Body of pancreas (tissue), 4 donors: ENCODE results near the gene FOXF1. TPM values are rescaled to one million over a fixed set of nuclear protein-coding genes. Genes with fewer than 3 reads are reported as not detected.

Experiments
- ATAC-seq: fragments of 150-250 bp; one replicate; pipeline ENCODE4 v1.9.1; 2016
- DNase-seq, 4 donors: peaks; one replicate each; pipeline ENCODE4 v3.0.0-alpha.2; 2019
- H3K27ac ChIP-seq, 4 donors: fragments of 200-600 bp; sonication (generic); 1 replicate in 3 of 4; 2 replicates in 1 of 4; pipeline versions ENCODE4 v1.5.1 to v1.6.1; 2016 to 2019; ENCODE audit warnings: mild to moderate bottlenecking in 1 of 4, mixed read lengths in 1 of 4, moderate library complexity in 1 of 4
- H3K27me3 ChIP-seq, 2 donors: fragments of 200-600 bp; sonication (generic); one replicate each; pipeline ENCODE4 v1.6.0; 2016; ENCODE audit warnings: mild to moderate bottlenecking in 1 of 2
- H3K36me3 ChIP-seq, 2 donors: fragments of 200-600 bp; sonication (generic); replicated peaks in 1 of 2; 2 replicates each; pipeline ENCODE4 v1.5.1; 2016; ENCODE audit warnings: low read depth in 2 of 2; ENCODE audit not compliant: insufficient read depth in 1 of 2
- H3K4me1 ChIP-seq: fragments of 200-600 bp; sonication (generic); one replicate; pipeline ENCODE4 v1.6.0; 2016
- H3K4me3 ChIP-seq, 2 donors: fragments of 200-600 bp; sonication (generic); 1 replicate in 1 of 2; 2 replicates in 1 of 2; pipeline ENCODE4 v1.5.1; 2016 to 2019
- H3K9me3 ChIP-seq, 3 donors: fragments of 200-600 bp; sonication (generic); 1 replicate in 2 of 3; 2 replicates in 1 of 3; pipeline ENCODE4 v1.5.1; 2016
- POLR2A ChIP-seq, 3 donors: fragments of 450-650 bp; IDR thresholded peaks; one replicate each; pipeline ENCODE4 v1.6.1; 2016; ENCODE audit warnings: antibody characterized with exemption in 3 of 3, mild to moderate bottlenecking in 2 of 3
- WGBS, 2 donors: methylation state at CpG; one replicate each; pipeline ENCODE4 v1.1.5; 2017; 5-methylcytosine and 5-hydroxymethylcytosine counted together
- intact Hi-C: fragments of 100-400 bp; cut with DNase I; formaldehyde crosslinking; loops from one replicate; pipeline ENCODE4 v1.15.1; 2023
- total RNA-seq, 2 donors: library from RNA; depleted of rRNA; stranded (reverse); fragments of >200 nt; gene quantifications; one replicate each; pipeline ENCODE4 v1.1.0, GENCODE V29; 2016
- TF ChIP-seq, protein P1 (sequence below), 7 experiments: fragments of 450-650 bp in 4 of 7; fragments of 200-600 bp in 3 of 7; sonication (generic) in 3 of 7; IDR thresholded peaks; one replicate each; pipeline ENCODE4 v1.5.1; 2016 to 2019; ENCODE audit warnings: antibody characterized with exemption in 7 of 7

Gene FOXF1
- total RNA-seq, 2 donors from 2014 or later = 0.52 to 7.3 TPM

DNA sequence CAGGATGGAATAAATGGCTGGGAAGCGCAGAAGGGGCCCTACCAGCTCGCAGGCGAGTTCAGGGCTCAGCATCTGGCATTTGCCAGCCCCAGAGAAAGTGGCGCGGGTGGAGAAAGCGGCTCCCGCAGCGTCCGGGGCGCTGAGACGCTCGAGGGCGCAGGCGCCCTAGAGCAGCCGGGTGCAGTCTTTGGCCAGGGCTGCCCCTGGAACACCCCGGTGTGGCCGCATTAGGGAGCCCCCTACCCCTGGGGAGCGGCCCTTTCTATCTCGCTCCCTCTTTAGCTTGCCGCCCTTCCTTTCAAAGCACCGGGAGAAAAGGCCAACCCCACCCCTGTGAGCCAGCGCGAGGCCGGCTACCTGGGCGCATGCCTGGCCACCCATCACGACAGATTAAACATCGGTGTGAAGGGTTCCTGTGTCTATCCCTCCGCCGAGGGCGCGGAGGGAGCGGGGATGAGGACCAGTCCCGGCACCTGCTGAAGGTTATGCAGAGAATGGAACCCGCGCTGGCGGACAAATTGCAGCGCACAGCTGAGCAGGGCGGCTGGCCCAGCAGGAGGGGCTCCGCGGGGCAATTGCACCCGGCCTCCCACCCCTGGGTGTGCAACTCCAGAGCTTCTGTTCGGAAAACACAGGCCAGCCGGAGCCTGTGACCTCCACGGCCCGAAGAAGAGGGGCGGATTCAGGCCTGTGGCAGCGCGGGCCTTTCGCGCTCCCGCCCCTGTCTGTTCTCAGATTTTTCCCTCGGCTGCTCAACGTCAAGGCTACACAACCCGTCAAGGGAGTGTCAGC is 15.6 kb upstream of the FOXF1 start:
- no peaks in the 10 kb centered on the region for H3K36me3 ChIP-seq
- H3K27ac ChIP-seq = no peak overlapping the region
- no peak overlapping the region for H3K4me3 ChIP-seq
- H3K4me1 ChIP-seq = peaks cover 12% of the 10 kb centered on the region
- no peak for TF ChIP-seq POLR2A (IDR thresholded peaks at IDR 0.05)
- TF ChIP-seq, protein P1, sequence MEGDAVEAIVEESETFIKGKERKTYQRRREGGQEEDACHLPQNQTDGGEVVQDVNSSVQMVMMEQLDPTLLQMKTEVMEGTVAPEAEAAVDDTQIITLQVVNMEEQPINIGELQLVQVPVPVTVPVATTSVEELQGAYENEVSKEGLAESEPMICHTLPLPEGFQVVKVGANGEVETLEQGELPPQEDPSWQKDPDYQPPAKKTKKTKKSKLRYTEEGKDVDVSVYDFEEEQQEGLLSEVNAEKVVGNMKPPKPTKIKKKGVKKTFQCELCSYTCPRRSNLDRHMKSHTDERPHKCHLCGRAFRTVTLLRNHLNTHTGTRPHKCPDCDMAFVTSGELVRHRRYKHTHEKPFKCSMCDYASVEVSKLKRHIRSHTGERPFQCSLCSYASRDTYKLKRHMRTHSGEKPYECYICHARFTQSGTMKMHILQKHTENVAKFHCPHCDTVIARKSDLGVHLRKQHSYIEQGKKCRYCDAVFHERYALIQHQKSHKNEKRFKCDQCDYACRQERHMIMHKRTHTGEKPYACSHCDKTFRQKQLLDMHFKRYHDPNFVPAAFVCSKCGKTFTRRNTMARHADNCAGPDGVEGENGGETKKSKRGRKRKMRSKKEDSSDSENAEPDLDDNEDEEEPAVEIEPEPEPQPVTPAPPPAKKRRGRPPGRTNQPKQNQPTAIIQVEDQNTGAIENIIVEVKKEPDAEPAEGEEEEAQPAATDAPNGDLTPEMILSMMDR (IDR thresholded peaks at IDR 0.05) = no peak
- peaks cover 0 to 25% of the 10 kb centered on the region in 2 donors for H3K27me3 ChIP-seq
- DNase-seq (no peak), ATAC-seq (no peak)
- H3K9me3 ChIP-seq = no peaks in the 10 kb centered on the region
- WGBS, 2 donors = 5 to 6% methylated on average over 15 to 54 of the region's 54 CpGs
- intact Hi-C loops = no loop called here

DNA sequence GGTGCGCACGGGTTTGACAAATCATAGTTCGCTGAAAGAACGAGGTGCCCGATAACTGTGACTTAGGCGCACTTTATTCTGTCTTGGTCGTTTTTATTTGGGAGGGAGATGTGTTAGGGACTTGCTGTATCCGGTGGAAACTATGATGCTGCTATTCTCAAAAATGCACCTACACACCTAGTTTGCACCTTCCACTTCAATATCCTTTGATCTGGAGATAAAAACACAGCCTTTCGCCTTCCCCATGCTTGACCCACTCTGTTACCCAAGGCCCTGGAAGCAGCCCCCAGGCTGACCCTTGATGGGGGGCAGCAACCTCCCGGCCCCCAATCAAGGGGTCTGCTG is 15.0 kb upstream of the FOXF1 start:
- no peak for DNase-seq
- intact Hi-C loops = no loop called here

DNA sequence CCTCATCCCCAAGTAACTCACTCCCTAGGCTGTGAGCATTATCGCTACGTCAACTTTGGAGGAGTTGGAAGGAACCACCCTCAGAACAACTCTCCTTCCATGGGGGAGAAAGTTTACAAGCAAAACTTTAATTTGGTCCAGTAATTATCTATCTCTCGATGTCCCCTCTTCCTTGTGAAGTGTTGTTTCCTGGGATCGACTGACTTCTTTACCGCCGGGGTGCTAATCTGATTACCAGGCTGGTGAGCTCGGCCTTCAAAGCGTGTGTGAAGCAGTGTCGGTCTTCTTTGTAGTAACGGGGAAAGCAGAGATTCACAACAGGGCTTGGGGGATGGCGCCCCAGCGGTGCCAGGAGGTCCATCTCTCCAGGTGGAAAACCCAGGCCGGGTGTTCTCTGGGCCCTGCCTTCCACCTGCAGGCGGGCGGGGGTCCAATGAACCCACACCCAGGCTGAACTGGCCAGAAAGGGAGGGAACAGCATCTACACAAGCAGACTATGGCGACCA is 14.5 kb upstream of the FOXF1 start:
- intact Hi-C loops = no loop called here
- WGBS, 2 donors = 5 to 13% methylated on average over 16 of the region's 16 CpGs
- TF ChIP-seq, protein P1 (IDR thresholded peaks at IDR 0.05) = no peak
- TF ChIP-seq POLR2A (IDR thresholded peaks at IDR 0.05) = no peak
- no peak for DNase-seq
- ATAC-seq = no peak
- H3K27ac ChIP-seq = no peak overlapping the region
- no peaks in the 10 kb centered on the region for H3K9me3 ChIP-seq
- H3K4me3 ChIP-seq = no peak overlapping the region
- H3K27me3 ChIP-seq = peaks cover 0 to 25% of the 10 kb centered on the region in 2 donors
- peaks cover 12% of the 10 kb centered on the region for H3K4me1 ChIP-seq
- no peaks in the 10 kb centered on the region for H3K36me3 ChIP-seq

More for the DNA sequence above, 15.0 kb upstream of the FOXF1 start:
- no peak for TF ChIP-seq POLR2A (IDR thresholded peaks at IDR 0.05)
- TF ChIP-seq, protein P1 (IDR thresholded peaks at IDR 0.05) = no peak
- 9 to 15% methylated on average over 10 of the region's 10 CpGs for WGBS, 2 donors
- Histone ChIP-seq H3K9me3 (no peaks in the 10 kb centered on the region), H3K4me1 (peaks cover 12% of the 10 kb centered on the region), H3K36me3 (no peaks in the 10 kb centered on the region), H3K27me3 (peaks cover 0 to 25% of the 10 kb centered on the region in 2 donors), H3K27ac (no peak overlapping the region), H3K4me3 (no peak overlapping the region)
- ATAC-seq = no peak

DNA sequence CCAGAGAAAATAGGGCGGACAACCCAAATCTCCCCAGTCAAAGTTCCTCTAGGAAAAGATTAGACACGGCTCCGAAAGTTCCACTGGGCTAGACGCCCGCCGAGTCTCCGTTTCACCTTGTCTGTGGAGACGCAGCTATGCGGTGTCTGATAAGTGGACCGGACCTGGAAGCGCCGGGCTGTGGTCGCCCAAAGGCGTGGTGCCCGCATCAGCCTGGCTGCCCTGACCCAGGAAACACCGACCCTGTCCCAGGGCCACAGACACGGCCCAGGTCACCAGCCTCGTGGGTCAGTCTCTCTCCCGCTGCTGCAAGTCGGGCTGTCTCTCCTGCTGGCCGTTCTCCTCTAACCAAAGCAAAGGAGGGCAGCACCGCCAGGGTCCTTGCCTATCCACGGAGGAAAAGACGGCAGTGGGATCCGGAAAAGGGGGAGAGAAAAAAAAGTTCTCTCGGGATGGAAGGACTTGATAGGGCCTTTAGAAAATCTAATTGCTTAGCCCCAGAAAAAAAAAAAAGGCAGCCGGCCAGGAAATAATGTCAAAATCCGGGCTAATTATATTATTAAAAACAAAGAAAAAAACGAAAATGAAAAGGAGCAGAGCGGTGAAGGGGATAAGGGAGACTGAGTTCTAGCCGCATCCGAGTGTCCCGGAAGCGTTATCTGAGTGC is 13.9 kb upstream of the FOXF1 start:
- no peaks in the 10 kb centered on the region for H3K36me3 ChIP-seq
- no peak for DNase-seq
- H3K4me3 ChIP-seq = no peak overlapping the region
- TF ChIP-seq POLR2A (IDR thresholded peaks at IDR 0.05) = no peak
- TF ChIP-seq, protein P1 (IDR thresholded peaks at IDR 0.05) = no peak
- no peaks in the 10 kb centered on the region for H3K9me3 ChIP-seq
- intact Hi-C loops = no loop called here
- H3K4me1 ChIP-seq = peaks cover 12% of the 10 kb centered on the region
- no peak for ATAC-seq
- H3K27ac ChIP-seq = no peak overlapping the region
- 10 to 12% methylated on average over 20 to 34 of the region's 34 CpGs for WGBS, 2 donors
- peaks cover 0 to 28% of the 10 kb centered on the region in 2 donors for H3K27me3 ChIP-seq
